K562 (cell line): Measurements from ENCODE around the gene L3MBTL3. TPM values are rescaled to one million over a fixed set of nuclear protein-coding genes. Genes with fewer than 3 reads are reported as not detected.

Experiments used
- ATAC-seq: fragments of 200-7000 bp; cut with Tn5 transposase; 3 replicates; pipeline ENCODE4 v1.9.1; 2020; ENCODE audit warnings: moderate library complexity
- BruUV-seq: library from RNA; stranded (reverse); fragments of 400-500 nt; replicated peaks from 2 replicates; lab custom pipeline; 2021; lab: Mats Ljungman, UMichigan
- CTCF ChIA-PET: fragments of 300-600 bp; formaldehyde crosslinking; extraction: SDS; loops from one replicate; lab custom pipeline; 2021; ENCODE audit warnings: low intra/inter-chr PET ratio; lab: Yijun Ruan, JAX
- POLR2A ChIA-PET: fragments of 300-600, 350-650 bp; sonication (Branson Sonifier 250); formaldehyde crosslinking; extraction: SDS; loops from one replicate; lab custom pipeline; 2021; ENCODE audit warnings: antibody characterized with exemption, inconsistent platforms; lab: Yijun Ruan, JAX
- DNase-seq, 4 experiments: peaks; one replicate each; pipeline versions ENCODE4 v3.0.0 to v3.0.0-alpha.2; 2011 to 2018; ENCODE audit warnings: low spot score in 3 of 4, mixed read lengths in 3 of 4; ENCODE audit errors: extremely low read depth in 1 of 4
- FAIRE-seq: peaks from 2 replicates; lab custom pipeline; 2011; peaks lifted over from hg19 to GRCh38; lab: Jason Lieb, UNC
- H2AFZ ChIP-seq: 2 replicates; pipeline ENCODE4 v1.6.0; 2011; ENCODE audit warnings: low read depth, low read length, control low read depth, inconsistent platforms
- H3K27ac ChIP-seq: fragments of 200-600 bp; 3 replicates; pipeline ENCODE4 v1.8.0; 2011; ENCODE audit warnings: low read depth, mild to moderate bottlenecking, control low read depth, inconsistent platforms, low read length, moderate library complexity, mixed read lengths; ENCODE audit errors: extremely low read depth
- H3K27me3 ChIP-seq, 2 experiments: fragments of 300-600 bp in 1 of 2; 2 replicates in 1 of 2; 3 replicates in 1 of 2; pipeline versions ENCODE4 v1.6.0 to v1.8.0; 2011; ENCODE audit warnings: inconsistent platforms in 2 of 2, low read length in 2 of 2, mild to moderate bottlenecking in 1 of 2, mixed read lengths in 1 of 2, moderate library complexity in 1 of 2; ENCODE audit not compliant: control insufficient read depth in 2 of 2, insufficient read depth in 2 of 2
- H3K36me3 ChIP-seq: fragments of 300-600 bp; 3 replicates; pipeline ENCODE4 v1.8.0; 2011; ENCODE audit warnings: mild to moderate bottlenecking, low read length, inconsistent platforms; ENCODE audit not compliant: control insufficient read depth, insufficient read depth
- H3K4me1 ChIP-seq, 2 experiments: fragments of 200-600 bp in 1 of 2; replicated peaks in 1 of 2; 2 replicates in 1 of 2; 3 replicates in 1 of 2; pipeline versions ENCODE4 v1.5.1 to v1.8.0; 2011; ENCODE audit warnings: inconsistent platforms in 2 of 2, low read length in 2 of 2, mild to moderate bottlenecking in 1 of 2, mixed read lengths in 1 of 2, moderate library complexity in 1 of 2; ENCODE audit not compliant: control insufficient read depth in 2 of 2, insufficient read depth in 2 of 2
- H3K4me2 ChIP-seq: 2 replicates; pipeline ENCODE4 v1.6.1; 2011; ENCODE audit warnings: low read length, control low read depth, inconsistent platforms, mixed read lengths; ENCODE audit not compliant: insufficient read depth
- H3K4me3 ChIP-seq: fragments of 200-600 bp; sonication (generic), shearing (Covaris generic); 2 replicates; pipeline ENCODE4 v1.5.1; 2016; ENCODE audit warnings: control low read depth, inconsistent platforms
- H3K79me2 ChIP-seq: fragments of 200-600 bp; 3 replicates; pipeline ENCODE4 v1.8.0; 2011; ENCODE audit warnings: low read length, inconsistent platforms; ENCODE audit not compliant: control insufficient read depth, insufficient read depth
- H3K9ac ChIP-seq, 2 experiments: 2 replicates each; pipeline versions ENCODE4 v1.6.0 to v1.6.1; 2011; ENCODE audit warnings: low read depth in 2 of 2, low read length in 2 of 2, control low read depth in 1 of 2, inconsistent platforms in 1 of 2, mild to moderate bottlenecking in 1 of 2, mixed read lengths in 1 of 2; ENCODE audit not compliant: insufficient read depth in 1 of 2
- H3K9me1 ChIP-seq: one replicate; pipeline ENCODE4 v1.6.0; 2011; ENCODE audit warnings: inconsistent platforms, mild to moderate bottlenecking, low read length, moderate library complexity; ENCODE audit not compliant: control insufficient read depth, insufficient read depth
- H3K9me3 ChIP-seq: replicated peaks from 2 replicates; pipeline ENCODE4 v1.5.1; 2011; ENCODE audit warnings: low read depth, low read length, inconsistent platforms; ENCODE audit not compliant: control insufficient read depth, insufficient read depth
- H4K20me1 ChIP-seq: replicated peaks from 2 replicates; pipeline ENCODE4 v1.6.1; 2011; ENCODE audit warnings: low read length, inconsistent platforms, mixed read lengths; ENCODE audit not compliant: control insufficient read depth, insufficient read depth
- CREB3 ChIP-seq: fragments of 450-650 bp; conservative IDR thresholded peaks from 2 replicates; pipeline ENCODE4 v1.6.1; 2016; ENCODE audit warnings: missing genetic modification characterization, low read depth, mild to moderate bottlenecking, missing compliant biosample characterization, moderate library complexity
- CREM ChIP-seq: IDR thresholded peaks from 2 replicates; pipeline ENCODE4 v1.6.1; 2014; ENCODE audit warnings: antibody characterized with exemption, low read depth
- FUS ChIP-seq: fragments of 200-400 bp; formaldehyde crosslinking; optimal IDR thresholded peaks from 2 replicates; pipeline ENCODE3; 2017; ENCODE audit warnings: low read depth, low read length
- HSF4 ChIP-seq: fragments of 250-450 bp; sonication (Bioruptor Pico); IDR thresholded peaks from 2 replicates; pipeline ENCODE4 v2.1.2; 2022; ENCODE audit warnings: mild to moderate bottlenecking, moderate library complexity, borderline replicate concordance
- RB1 ChIP-seq: fragments of 450-650 bp; IDR thresholded peaks from 2 replicates; pipeline ENCODE4 v1.6.1; 2017; ENCODE audit warnings: low read depth, mild to moderate bottlenecking
- STAT6 ChIP-seq: sonication (generic); formaldehyde crosslinking; IDR thresholded peaks from 2 replicates; pipeline ENCODE4 v1.8.1; 2023; ENCODE audit warnings: mild to moderate bottlenecking, missing genetic modification reagents
- SUPT5H ChIP-seq: fragments of 450-650 bp; IDR thresholded peaks from 2 replicates; pipeline ENCODE4 v1.6.1; 2016
- TAF1 ChIP-seq: IDR thresholded peaks from 2 replicates; pipeline ENCODE4 v1.6.1; 2011; ENCODE audit warnings: mild to moderate bottlenecking, low read length, moderate library complexity; ENCODE audit not compliant: insufficient read depth, control insufficient read depth, severe bottlenecking; ENCODE audit errors: extremely low read depth
- ZNF239 ChIP-seq: fragments of 250-450 bp; sonication (Bioruptor Pico); IDR thresholded peaks from 2 replicates; pipeline ENCODE4 v1.4.0; 2020; ENCODE audit warnings: mild to moderate bottlenecking
- ZNF644 ChIP-seq: fragments of 200-800 bp; sonication (Bioruptor generic); IDR thresholded peaks from 2 replicates; pipeline ENCODE4 v1.6.1; 2016; ENCODE audit warnings: low read depth, missing genetic modification characterization, missing compliant biosample characterization
- ZNF707 ChIP-seq: fragments of 250-450 bp; sonication (Bioruptor Pico); conservative IDR thresholded peaks from 2 replicates; pipeline ENCODE4 v1.8.0; 2022; ENCODE audit warnings: inconsistent platforms, mild to moderate bottlenecking, moderate library complexity
- WGBS: fragments of 100-300 bp; shearing (Covaris generic); methylation state at CpG from one replicate; pipeline ENCODE4 v1.1.6; 2016; ENCODE audit warnings: low coverage, mixed read lengths; ENCODE audit not compliant: insufficient coverage; ENCODE audit errors: missing lambda C conversion rate; 5-methylcytosine and 5-hydroxymethylcytosine counted together
- in situ Hi-C: fragments of 300-500 bp; cut with MboI; formaldehyde crosslinking; loops from 4 replicates; pipeline ENCODE4 v1.15.0; 2018; ENCODE audit warnings: inconsistent platforms, mixed read lengths
- intact Hi-C: fragments of 100-400 bp; cut with micrococcal nuclease; formaldehyde crosslinking; loops from 2 replicates; pipeline ENCODE4 v1.14.2; 2022
- polyA plus RNA-seq, 8 experiments: library from polyadenylated mRNA; depleted of rRNA in 4 of 8; stranded (reverse) in 5 of 8; unstranded in 3 of 8; fragments of >200 nt; fragmentation: Nextera tagmentation in 2 of 8; fragmentation: Illumina TruSeq in 1 of 8; extraction: Ambion mirVana in 2 of 8; extraction: Trizol in 1 of 8; gene quantifications; 2 replicates each; pipeline versions ENCODE4 v1.2.1 to v1.2.3, GENCODE V29; 2011 to 2014; ENCODE audit warnings: inconsistent platforms in 1 of 8, missing spikeins in 1 of 8
- total RNA-seq, 7 experiments: library from RNA; depleted of rRNA in 6 of 7; stranded (reverse); fragments of >200 nt in 6 of 7; fragmentation: Illumina TruSeq in 2 of 7; extraction: Trizol in 2 of 7; gene quantifications; 2 replicates each; pipeline versions ENCODE4 v1.2.1 to v1.2.3, GENCODE V29; 2011 to 2021; ENCODE audit warnings: low replicate concordance in 1 of 7

L3MBTL3 gene
- total and polyA plus RNA-seq, 9 of the 15 experiments (the other 6 are each of a cell fraction or from before 2014, with no cell fraction given), result 0.83 to 6.9 (median 5.4) TPM

GRCh38 chr6:130138116-130138908 is 119.9 kb downstream of the L3MBTL3 start:
- no TSS peak for BruUV-seq
- POLR2A ChIA-PET, result no interaction called here
- H3K4me2 ChIP-seq, result no peak overlapping the region
- CTCF ChIA-PET, result no interaction called here
- H3K9ac ChIP-seq, result no peak overlapping the region
- intact Hi-C loops, result no loop called here
- no peaks in the 10 kb centered on the region for H4K20me1 ChIP-seq
- no peaks in the 10 kb centered on the region for H3K9me1 ChIP-seq
- no peak for TF ChIP-seq ZNF644 (tag)
- no peak for TF ChIP-seq SUPT5H
- TF ChIP-seq HSF4 (CRISPR knock-in tag), result no peak
- TF ChIP-seq TAF1, result no peak
- TF ChIP-seq ZNF239, result no peak
- TF ChIP-seq CREB3, result no peak
- no peak for TF ChIP-seq STAT6 (CRISPR knock-in tag)
- TF ChIP-seq ZNF707 (CRISPR knock-in tag), result no peak
- TF ChIP-seq FUS, result no peak
- TF ChIP-seq RB1, result no peak
- TF ChIP-seq CREM, result no peak
- no peak overlapping the region for H3K27ac ChIP-seq
- no peaks in the 10 kb centered on the region; a peak in 2 of 5 replicates for H3K4me1 ChIP-seq
- FAIRE-seq (peak; percentile 6), DNase-seq (no peak), ATAC-seq (no peak)
- H3K9me3 ChIP-seq, result no peaks in the 10 kb centered on the region
- H3K79me2 ChIP-seq, result no peaks in the 10 kb centered on the region
- no peak overlapping the region for H3K4me3 ChIP-seq
- in situ Hi-C loops, result no loop called here
- no peak overlapping the region for H2AFZ ChIP-seq
- WGBS, result 32% methylated on average over 7 of the region's 7 CpGs
- H3K27me3 ChIP-seq, result no peaks in the 10 kb centered on the region
- no peaks in the 10 kb centered on the region for H3K36me3 ChIP-seq
